NT2/D1 (cell line): ENCODE results near the gene MOV10L1.

ENCODE experiments used
- SUZ12 ChIP-seq: IDR thresholded peaks from 2 replicates; pipeline ENCODE4 v1.6.1; 2011; ENCODE audit not compliant: insufficient read length, insufficient read depth; ENCODE audit errors: extremely low read depth
- YY1 ChIP-seq: IDR thresholded peaks from 2 replicates; pipeline ENCODE4 v1.6.1; 2011; ENCODE audit not compliant: insufficient read length, insufficient read depth
- ZNF274 ChIP-seq: IDR thresholded peaks from 2 replicates; pipeline ENCODE4 v1.6.1; 2011; ENCODE audit warnings: mild to moderate bottlenecking, low read depth, low read length

DNA sequence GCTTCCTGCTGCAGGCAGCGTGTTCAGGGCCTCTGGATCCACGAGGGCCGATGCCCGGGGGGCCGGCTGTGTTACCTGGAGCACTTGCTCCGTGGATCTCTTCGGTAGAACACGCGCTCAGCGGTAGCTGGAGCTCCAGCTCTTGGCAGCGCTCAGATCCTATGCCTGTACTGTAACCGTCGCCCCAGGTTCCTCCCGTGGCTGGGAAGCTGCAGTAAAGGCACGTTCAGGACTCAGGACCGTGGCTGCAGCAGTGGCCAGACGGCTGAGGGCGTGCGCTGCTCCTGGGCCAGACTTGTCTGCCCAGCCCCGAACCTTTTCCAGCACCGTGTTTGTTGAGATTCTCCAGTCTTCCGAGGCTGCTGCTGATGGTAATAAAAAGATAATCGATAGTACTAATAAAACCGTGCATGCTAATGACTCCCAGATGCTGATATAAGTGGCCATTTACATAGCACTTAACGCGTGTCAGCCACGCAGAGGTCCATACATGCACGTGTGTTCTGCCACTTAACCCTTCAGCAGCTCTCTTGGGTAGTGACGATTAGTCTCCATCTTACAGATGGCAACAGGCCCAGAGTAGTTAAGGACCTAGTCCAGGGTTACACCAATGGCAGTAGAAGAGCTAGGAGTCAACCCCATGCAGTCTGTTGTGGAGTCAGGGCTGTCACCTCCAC is 1.4 kb downstream of the MOV10L1 start:
- no peak for TF ChIP-seq YY1
- no peak for TF ChIP-seq ZNF274
- TF ChIP-seq SUZ12: no peak
